ENCODE data around the gene REG4.
A peak's percentile ranks its signal among the peaks of the same experiment; 100 is the strongest.

The REG4 gene

DNA sequence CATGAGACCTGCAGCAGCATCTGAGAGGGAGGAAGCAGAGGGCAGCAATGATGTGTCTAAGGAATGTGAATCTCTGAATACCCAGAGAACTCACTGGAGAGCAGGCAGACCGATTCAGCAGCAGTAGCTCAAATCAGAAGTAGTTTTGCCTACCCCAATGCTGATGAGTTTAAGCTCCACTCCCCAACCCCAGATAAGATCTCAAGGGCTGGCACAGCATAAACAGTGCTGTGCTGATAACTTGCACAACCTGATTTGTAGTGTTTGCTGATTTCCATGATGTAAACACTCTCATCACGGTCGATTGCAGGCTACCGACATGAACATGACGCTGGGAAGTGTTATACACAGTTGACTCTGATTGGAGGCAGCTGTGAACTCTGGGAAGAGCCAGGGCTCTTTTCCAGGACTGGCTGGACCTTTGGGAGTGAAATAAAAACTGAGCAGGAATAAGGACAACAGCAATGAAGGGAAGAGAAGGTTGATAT, 31.3 kb downstream of the REG4 start:
- no peak for ATAC-seq
- no peak for DNase-seq

- ATAC-seq (no peak), DNase-seq (no peak)
Observed at GRCh38 chr1:119778886-119779560, 32.2 kb downstream of the REG4 start.

GRCh38 chr1:119778359-119778758, 32.9 kb downstream of the REG4 start:
- ATAC-seq = no peak
- DNase-seq = no peak

GRCh38 chr1:119774746-119775490, 36.3 kb downstream of the REG4 start:
- ATAC-seq = peak; percentile 63
- DNase-seq = no peak

- no peak for DNase-seq
Observed at GRCh38 chr1:119773711-119774241, 37.5 kb downstream of the REG4 start.

DNA sequence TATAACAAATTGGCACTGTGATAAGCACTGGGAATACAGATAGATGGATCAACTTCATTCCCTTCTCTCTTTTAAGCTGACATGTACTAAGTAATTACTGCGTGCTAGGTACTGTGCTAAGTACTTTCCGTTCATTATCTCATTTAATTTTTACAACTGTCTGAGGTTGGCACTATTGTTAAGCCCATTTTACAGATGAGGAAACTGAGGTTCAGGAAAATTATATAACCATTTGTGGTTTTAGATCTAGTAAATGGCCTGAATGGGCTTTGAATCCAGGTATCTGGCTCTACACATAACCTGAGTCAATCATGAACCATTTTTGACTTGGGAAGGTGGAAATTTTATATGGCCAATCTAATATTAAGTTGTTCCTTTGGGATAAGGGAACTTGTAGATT, 39.0 kb downstream of the REG4 start:
- DNase-seq (no peak), ATAC-seq (no peak)

More at GRCh38 chr1:119773711-119774241, 37.5 kb downstream of the REG4 start:
- ATAC-seq = no peak

GRCh38 chr1:119771770-119772169, 39.5 kb downstream of the REG4 start:
- ATAC-seq (no peak), DNase-seq (no peak)

DNA sequence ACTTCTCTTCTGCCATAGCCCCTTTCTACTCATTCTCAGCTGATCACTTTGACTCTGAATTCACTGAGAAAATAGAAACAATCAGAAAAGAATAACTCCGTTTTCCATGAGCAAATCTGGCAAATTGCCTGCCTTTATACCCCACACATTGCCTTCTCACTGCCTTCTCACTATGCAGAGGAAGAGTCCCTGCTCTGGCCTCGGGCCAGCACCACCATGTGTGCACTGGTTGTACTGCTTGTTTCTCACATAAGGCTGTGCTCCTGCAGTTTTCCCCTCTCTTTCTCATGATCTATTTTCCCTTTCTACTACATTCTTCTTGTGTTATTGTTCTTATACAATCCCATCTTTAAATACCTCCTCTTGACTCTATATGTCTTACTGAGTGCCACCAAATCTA, 40.2 kb downstream of the REG4 start:
- DNase-seq = no peak
- ATAC-seq = no peak

DNA sequence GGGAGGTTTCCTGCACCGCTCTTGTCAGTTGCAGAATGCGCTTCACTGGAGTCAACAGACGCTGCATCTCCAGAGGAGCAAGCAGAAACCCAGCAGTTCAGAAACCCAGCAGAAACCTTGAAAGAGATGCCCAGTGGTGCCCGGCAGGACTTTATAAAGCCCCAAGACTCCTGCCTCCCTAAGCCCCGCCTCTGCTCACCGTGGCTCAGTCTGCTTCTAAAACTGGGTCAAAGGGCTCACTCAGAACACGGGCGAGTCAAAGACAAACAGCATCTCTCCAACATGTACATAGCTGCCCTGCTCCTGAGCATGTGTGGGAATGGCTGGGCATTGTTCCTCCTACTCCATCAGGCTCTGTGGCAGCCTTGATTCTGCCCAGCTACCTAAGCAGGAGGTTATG, 42.5 kb downstream of the REG4 start, which contains the start of gene HMGCS2:
TSS of gene HMGCS2 (minus strand) at position 128 of the 400 bp plus-strand sequence. CDS start at position 67, 61 bp downstream.
- ATAC-seq (no peak), DNase-seq (no peak)

GRCh38 chr1:119767486-119767885, 43.8 kb downstream of the REG4 start:
- no peak for DNase-seq

GRCh38 chr1:119766374-119766794, 44.9 kb downstream of the REG4 start:
- no peak for DNase-seq
- ATAC-seq = no peak

More at GRCh38 chr1:119767486-119767885, 43.8 kb downstream of the REG4 start:
- no peak for ATAC-seq

GRCh38 chr1:119764220-119764619, 47.0 kb downstream of the REG4 start:
- ATAC-seq (no peak), DNase-seq (no peak)

DNA sequence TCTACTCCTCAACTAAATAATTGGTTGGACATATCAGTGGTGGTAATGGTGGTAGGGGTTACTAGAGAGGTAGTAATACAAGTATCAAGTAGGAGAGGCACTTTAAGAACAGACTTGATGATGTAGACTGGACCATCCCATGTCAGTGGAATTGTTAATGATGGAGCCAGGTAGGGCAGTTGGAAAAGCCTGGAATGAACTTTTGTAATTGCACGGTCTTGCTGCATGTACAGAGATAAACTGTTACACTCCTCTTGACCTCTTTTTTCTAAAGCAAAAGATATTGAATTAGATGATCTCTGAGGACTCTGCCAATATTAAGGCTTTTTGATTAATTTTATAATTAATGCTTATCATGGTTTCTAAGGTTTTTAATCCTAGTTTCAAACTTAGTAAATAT, 48.3 kb downstream of the REG4 start:
- no peak for DNase-seq
- no peak for ATAC-seq

- ATAC-seq (no peak), DNase-seq (no peak)
Observed at GRCh38 chr1:119762409-119762808, 48.9 kb downstream of the REG4 start.

- ATAC-seq (no peak), DNase-seq (no peak)
Observed at GRCh38 chr1:119758584-119758983, 52.7 kb downstream of the REG4 start.

DNA sequence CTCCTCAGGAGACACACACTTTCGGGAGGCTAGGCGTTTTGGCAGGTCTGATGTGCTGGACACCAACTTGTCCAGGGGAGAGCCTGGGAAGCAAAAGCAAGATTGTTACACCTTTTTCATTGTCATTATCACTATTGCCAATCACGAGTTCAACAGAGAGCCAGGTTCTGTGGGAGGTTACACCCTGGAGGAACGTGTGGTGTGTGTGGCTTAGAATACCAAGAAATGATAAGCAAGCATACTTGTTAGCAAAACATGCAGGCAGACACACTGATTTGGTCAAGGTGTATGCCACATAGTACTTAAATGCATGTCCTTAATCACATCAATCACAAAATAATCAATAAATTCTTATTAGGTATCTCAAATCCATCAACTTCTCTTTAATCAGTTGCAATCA, 58.7 kb downstream of the REG4 start:
- no peak for ATAC-seq
- no peak for DNase-seq

- no peak for DNase-seq
- no peak for ATAC-seq
Observed at GRCh38 chr1:119748040-119748439, 63.2 kb downstream of the REG4 start.

DNA sequence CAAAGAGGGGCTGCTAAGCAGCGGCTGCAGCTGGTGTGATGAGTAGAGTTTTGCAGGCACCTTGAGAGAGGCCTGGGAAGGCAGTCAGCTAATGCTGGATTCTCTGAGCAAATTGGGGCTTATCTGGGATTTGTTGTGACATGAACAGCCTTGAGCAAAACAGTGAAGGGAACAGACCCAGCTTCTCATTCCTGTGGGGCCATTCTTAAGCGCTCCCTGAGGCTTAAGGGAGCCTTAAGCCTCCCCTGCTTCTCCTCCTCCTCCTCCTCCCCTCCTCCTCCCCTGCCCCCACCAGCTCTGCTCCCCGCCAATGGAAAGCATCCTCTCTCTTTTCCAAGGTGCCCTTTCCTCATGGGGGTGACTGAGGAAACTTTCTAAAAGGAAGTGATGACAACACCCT, 63.8 kb downstream of the REG4 start:
- DNase-seq (no peak), ATAC-seq (no peak)

GRCh38 chr1:119745034-119745433, 66.2 kb downstream of the REG4 start:
- DNase-seq = no peak
- no peak for ATAC-seq

- no peak for DNase-seq
- ATAC-seq = no peak
Observed at GRCh38 chr1:119744598-119744942, 66.7 kb downstream of the REG4 start.
